Measurements from ENCODE around the gene SDHB.

The SDHB gene

DNA sequence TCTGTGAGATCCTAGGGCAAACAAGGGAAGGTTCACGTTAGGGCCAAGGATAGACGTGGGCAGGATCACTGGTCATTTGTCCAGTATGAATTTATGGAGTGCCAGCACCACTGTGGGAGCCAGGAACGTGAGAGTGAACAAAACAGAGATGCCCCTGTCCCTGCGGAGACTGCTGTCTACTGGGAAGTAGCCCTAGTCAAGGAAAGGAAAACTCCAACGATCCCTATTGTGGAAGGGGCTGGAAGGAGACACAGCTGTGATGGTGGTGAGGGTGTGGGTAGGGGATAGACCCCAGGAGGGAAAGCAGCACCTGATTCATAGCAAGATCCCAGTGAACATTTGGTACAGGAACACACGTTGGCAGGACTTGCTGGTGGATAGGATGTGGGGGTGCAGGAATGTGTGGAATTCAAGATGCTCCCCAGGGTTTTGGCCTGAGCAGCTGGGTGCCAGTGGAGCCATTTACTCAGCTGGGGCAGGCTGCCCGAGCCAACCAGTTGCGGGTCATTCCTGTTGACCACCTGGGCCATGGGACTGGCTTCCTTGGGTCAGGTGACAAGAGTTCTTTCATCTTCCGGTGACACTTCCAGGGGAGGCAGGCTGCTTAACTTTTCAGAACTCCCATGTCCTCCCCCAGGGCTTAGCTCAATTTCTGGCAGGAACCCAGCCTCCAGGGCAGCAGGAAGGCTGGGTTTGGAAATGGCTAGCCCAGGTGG lies 40.9 kb downstream of the SDHB start:
- DNase-seq (ENCODE audit: low spot score): no peak

DNA sequence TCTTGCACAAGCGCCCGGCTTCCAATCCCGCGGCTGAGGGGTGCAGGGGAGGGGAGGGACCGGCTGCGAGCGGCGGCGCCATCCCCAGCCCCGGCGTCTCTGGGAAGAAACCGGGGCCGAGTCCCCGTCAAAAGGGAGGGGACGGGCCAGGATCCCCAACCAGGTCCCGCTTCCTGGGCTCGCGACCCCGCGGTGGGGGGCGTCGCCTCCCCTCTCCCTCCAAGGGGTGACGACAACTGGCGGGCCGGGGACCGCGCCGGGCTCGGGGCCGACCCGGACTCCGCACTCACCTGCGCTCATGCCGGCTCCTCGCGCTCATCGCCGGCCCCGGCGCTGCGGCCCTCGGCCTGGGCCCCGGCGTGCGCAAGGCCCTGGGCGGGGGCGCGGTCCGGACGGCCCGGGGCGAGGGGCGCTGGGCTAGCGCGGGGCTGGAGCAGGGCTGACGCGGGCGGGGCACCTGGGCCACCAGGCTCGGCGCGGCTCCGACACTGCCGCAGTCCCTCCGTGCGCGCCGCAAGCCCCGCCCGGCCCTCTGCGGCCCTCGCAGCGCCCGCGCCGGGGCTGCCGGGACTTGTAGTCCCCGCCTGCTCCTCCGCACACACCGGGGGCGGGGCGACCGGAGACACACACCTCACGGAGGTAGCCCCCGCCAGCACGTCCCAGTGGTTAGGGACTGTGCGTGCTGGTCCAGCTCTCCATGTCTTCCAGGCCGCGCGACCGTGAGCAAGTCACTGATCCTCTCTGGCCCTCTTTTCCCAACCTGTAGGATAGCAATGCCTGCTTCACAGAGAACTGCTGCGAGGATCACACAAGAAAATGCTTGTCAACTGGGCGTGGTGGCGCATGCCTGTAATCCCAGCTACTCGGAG lies 42.2 kb downstream of the SDHB start, which contains the start of gene ATP13A2:
ATP13A2 (minus strand) TSS at position 490 of the 869 bp plus-strand sequence; CDS start at position 300, 190 bp downstream.
- peak; percentile 82 for DNase-seq (ENCODE audit: low spot score)

DNA sequence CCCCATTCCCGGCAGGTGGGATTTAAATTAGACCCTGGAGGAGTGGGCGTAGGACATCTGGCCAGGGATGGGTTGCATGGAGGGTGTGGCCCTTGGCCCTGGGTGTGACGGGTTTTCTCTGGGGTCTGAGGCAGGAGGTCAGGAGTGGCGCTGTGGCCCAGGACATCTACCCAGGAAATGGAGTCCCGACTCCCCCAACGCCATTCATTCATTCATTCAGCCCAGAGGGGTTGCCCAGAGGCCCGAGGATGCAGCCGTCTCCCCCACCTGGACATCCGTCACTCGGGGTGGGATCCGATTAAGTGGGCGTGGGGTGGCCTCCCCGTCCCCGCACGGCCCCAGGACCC lies 42.8 kb downstream of the SDHB start:
- no peak for DNase-seq (ENCODE audit: low spot score)

DNA sequence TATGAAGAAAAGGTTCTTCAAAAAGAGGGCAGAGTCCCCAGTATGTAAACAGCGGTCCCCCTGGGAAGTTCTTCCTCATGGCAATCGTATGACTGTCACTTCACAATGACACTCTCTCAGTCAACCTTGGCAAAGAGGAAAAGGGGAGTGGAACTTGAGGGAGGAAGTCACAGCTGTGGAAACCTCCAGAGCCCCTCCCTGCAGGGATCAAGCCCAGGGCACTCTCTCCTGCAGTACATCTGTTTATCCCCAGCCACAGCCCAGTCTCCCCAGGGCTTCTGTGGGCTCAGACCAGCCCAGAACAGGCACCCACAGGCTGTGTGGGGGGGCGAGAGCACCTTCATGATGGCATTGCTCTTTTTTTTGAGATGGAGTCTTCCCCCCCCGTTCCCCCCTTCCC lies 44.1 kb downstream of the SDHB start:
- no peak for DNase-seq (ENCODE audit: low spot score)

- DNase-seq (ENCODE audit: low spot score): no peak
Measured at GRCh38 chr1:17008208-17008855, 45.5 kb downstream of the SDHB start.

GRCh38 chr1:17007121-17007520 lies 46.7 kb downstream of the SDHB start:
- DNase-seq (ENCODE audit: low spot score): no peak

DNA sequence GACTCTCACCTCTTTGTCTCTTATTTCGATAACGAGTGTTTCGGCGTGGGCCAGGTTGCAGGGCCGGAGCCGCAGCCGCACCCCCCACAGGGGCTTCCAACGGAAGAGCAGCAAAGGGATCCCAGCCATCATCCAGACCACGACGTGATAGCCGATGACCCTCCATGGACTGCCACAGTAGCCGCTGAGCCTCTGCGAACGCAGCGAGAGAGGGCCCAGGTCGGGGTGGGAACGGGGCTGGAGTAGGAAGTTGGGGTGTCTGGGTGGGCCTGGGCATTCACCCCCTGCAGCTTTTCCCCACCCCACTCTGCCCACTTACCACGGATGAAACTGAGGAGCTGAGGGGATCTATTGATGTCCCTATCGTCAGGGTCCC lies 48.5 kb downstream of the SDHB start:
- DNase-seq (ENCODE audit: low spot score): no peak

- no peak for DNase-seq (ENCODE audit: low spot score)
Measured at GRCh38 chr1:17004466-17005364, 49.1 kb downstream of the SDHB start.

DNA sequence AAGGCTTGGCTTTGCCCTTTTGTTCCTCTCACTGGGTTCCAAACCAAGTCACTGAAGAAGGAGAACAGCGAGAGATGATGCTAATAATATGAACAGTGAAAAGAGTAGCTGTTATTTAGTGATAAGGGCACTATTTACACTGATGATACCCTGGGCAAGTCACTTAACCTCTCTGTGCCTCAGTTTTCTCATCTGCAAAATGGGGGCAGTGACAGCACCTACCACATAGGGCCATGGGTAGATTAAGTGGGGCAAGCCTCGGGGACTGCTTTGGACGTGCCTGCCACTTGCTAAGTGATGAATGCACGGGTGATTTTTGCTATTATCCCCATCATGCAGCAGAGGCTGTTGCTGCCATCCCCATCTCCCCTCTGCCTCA lies 51.3 kb downstream of the SDHB start:
- no peak for DNase-seq (ENCODE audit: low spot score)

GRCh38 chr1:17001760-17002523 lies 51.9 kb downstream of the SDHB start:
- no peak for DNase-seq (ENCODE audit: low spot score)

GRCh38 chr1:16999863-17000262 lies 54.0 kb downstream of the SDHB start:
- DNase-seq (ENCODE audit: low spot score): no peak

GRCh38 chr1:16998589-16998988 lies 55.2 kb downstream of the SDHB start:
- no peak for DNase-seq (ENCODE audit: low spot score)

DNA sequence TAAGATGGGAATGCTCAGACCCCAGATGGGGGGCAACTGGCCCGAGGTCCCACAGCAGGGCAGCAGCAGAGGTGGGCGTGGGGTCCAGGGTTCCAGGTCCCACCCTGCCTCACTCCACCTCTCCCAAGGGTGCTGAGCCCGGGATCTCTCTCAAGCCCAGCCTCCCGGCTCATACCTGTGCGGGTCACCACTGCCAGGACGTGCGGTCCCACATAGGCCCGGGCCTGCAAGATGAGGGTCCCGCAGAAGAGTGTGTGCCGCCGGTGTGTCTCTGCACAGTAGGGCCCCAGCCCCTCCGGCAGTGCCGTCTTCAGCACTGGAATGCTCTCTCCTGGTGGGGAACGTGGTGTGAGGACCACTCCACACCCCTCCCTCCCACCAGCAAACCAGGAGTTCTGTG lies 57.0 kb downstream of the SDHB start:
- DNase-seq (ENCODE audit: low spot score): no peak

DNA sequence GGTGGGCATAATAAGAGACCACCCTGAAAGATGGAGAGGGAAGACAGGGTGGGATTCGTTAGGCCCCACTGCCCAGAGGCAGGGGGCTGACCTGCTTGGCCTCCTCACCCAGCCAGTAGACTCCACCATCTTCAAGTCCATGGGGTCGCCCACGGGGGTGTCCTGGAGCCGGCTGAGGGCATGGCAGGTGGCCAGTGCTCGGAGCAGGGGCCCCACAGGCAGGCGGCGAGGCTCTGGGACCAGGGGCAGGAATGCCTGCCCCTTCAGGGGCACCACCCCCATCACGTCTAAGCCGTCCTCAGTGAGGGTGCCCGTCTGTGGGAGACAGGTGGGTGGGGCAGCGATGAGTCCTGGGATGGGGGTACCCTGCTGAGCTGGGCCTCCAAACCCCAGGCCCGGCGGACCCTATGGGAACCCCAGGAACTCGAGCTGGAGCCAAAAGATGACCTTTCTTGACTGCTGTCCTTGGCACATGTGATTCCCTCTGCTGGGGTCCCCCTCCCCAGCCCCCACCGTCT lies 60.3 kb downstream of the SDHB start:
- DNase-seq (ENCODE audit: low spot score): no peak

DNA sequence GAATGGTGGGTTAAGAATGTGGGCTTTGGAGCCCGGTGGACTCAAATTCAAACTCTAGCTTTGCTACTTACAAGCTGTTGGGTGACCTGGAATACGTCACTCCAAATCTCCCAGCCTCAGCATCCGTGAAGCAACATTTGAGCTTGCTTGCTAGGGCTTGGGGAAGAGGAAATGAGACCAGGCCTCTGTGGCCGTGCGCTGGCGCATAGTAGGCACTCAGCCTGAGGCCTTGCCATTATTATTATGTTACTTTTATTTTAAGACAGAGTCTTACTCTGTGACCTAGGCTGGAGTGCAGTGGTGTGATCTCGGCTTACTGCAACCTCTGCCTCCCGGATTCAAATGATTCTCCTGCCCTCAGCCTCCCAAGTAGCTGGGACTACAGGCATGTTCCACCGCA lies 61.2 kb downstream of the SDHB start:
- no peak for DNase-seq (ENCODE audit: low spot score)

DNA sequence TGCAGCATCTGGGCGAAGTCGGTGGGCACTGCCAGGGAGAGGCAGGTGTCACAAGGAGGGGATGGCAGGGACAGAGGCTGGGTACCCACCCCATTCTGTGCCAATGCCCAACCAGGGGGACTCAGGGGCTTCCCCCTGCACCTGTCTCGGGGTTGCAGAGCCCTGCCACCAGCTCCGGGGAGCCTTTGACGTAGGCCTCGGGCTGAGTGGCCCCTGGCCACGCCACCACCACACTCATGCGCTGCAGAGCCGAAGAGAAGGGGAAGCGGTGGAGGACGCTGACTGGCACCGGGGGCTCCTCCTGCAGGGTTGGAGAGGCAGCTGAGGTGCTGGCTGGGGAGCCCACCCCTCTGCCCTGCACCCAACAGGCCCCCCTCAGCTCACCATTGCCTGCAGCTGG lies 61.7 kb downstream of the SDHB start:
- DNase-seq (ENCODE audit: low spot score): no peak

- no peak for DNase-seq (ENCODE audit: low spot score)
Measured at GRCh38 chr1:16991571-16991970, 62.3 kb downstream of the SDHB start.

- no peak for DNase-seq (ENCODE audit: low spot score)
Measured at GRCh38 chr1:16989676-16990391, 64.0 kb downstream of the SDHB start.

GRCh38 chr1:16988210-16988609 lies 65.6 kb downstream of the SDHB start:
- no peak for DNase-seq (ENCODE audit: low spot score)

GRCh38 chr1:16986962-16987361 lies 66.9 kb downstream of the SDHB start:
- DNase-seq (ENCODE audit: low spot score): no peak

All from left forelimb (tissue), 1 donor.